LoVo (cell line): ENCODE measurements around the gene MED8.

ENCODE experiments used
- DNase-seq: peaks from one replicate; pipeline ENCODE4 v3.0.0-alpha.2; 2016; ENCODE audit warnings: low spot score

MED8 gene

GRCh38 chr1:43334453-43335205 lies 55.0 kb downstream of the MED8 start:
- DNase-seq, result no peak
